ENCODE results near the gene JCAD.

DNA sequence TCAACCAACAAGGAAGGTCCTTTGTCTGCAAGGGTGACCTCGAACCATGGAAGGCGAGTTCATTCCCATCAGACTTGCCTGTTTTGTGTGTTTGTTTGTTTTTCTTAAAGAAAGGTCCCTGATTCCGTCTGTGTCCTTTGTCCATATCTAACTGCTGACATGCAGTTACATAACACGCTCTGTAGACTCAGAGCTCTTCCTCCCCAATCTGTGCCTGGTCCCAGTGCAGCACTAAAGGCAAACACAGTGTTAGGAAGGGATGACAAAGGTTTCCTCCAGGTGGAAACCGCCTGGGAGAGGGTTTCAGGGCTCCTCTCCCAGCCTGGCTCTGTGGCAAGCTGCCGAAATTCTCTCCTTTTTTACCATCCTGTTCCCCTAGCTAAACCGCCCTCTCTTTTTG, 13.4 kb downstream of the JCAD start:
- TF ChIP-seq YY1 (IDR thresholded peaks at IDR 0.05; ENCODE audit: low read depth, low read length) = no peak
- TF ChIP-seq, protein P1, sequence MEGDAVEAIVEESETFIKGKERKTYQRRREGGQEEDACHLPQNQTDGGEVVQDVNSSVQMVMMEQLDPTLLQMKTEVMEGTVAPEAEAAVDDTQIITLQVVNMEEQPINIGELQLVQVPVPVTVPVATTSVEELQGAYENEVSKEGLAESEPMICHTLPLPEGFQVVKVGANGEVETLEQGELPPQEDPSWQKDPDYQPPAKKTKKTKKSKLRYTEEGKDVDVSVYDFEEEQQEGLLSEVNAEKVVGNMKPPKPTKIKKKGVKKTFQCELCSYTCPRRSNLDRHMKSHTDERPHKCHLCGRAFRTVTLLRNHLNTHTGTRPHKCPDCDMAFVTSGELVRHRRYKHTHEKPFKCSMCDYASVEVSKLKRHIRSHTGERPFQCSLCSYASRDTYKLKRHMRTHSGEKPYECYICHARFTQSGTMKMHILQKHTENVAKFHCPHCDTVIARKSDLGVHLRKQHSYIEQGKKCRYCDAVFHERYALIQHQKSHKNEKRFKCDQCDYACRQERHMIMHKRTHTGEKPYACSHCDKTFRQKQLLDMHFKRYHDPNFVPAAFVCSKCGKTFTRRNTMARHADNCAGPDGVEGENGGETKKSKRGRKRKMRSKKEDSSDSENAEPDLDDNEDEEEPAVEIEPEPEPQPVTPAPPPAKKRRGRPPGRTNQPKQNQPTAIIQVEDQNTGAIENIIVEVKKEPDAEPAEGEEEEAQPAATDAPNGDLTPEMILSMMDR (IDR thresholded peaks at IDR 0.05; ENCODE audit: control extremely low read depth in 1 of 3, insufficient read depth in 1 of 3, low read depth in 1 of 3, low read length in 3 of 3) = no peak
